Cortex of kidney (tissue), 1 donor: ENCODE data around the gene CDHR2.

Source experiments
- DNase-seq: peaks from one replicate; lab custom pipeline; 2025; lab: John Stamatoyannopoulos, UW

CDHR2 gene

GRCh38 chr5:176529741-176530141 is 19.4 kb upstream of the CDHR2 start:
- DNase-seq: no peak

- DNase-seq: no peak
These were observed 18.7 kb upstream of the CDHR2 start for GRCh38 chr5:176530393-176530982.

- DNase-seq: no peak
These were observed 17.9 kb upstream of the CDHR2 start for GRCh38 chr5:176530983-176531901.

- DNase-seq: no peak
These were observed 17.1 kb upstream of the CDHR2 start for GRCh38 chr5:176531902-176532493.

- DNase-seq: no peak
These were observed 16.3 kb upstream of the CDHR2 start for GRCh38 chr5:176532795-176533194.

GRCh38 chr5:176533390-176533789 is 15.8 kb upstream of the CDHR2 start:
- DNase-seq: no peak

GRCh38 chr5:176533894-176534611 is 15.1 kb upstream of the CDHR2 start:
- no peak for DNase-seq

- DNase-seq: no peak
These were observed 14.5 kb upstream of the CDHR2 start for GRCh38 chr5:176534640-176535039.

- no peak for DNase-seq
These were observed 14.0 kb upstream of the CDHR2 start for GRCh38 chr5:176535101-176535663.

GRCh38 chr5:176535664-176536131 is 13.4 kb upstream of the CDHR2 start:
- no peak for DNase-seq

- no peak for DNase-seq
These were observed 12.8 kb upstream of the CDHR2 start for GRCh38 chr5:176536132-176536901.

GRCh38 chr5:176536902-176537553 is 12.1 kb upstream of the CDHR2 start, which contains the start of gene RNF44:
Gene RNF44 (minus strand): TSS chr5:176537402. CDS start chr5:176532472, 4,930 bp downstream.
- peak; percentile 59 for DNase-seq

GRCh38 chr5:176537554-176538229 is 11.4 kb upstream of the CDHR2 start:
- DNase-seq: peak; percentile 86

GRCh38 chr5:176538230-176538988 is 10.7 kb upstream of the CDHR2 start:
- DNase-seq: no peak

- no peak for DNase-seq
These were observed 10.2 kb upstream of the CDHR2 start for GRCh38 chr5:176538989-176539384.

GRCh38 chr5:176540476-176540899 is 8.7 kb upstream of the CDHR2 start:
- no peak for DNase-seq

GRCh38 chr5:176540956-176541337 is 8.2 kb upstream of the CDHR2 start:
- no peak for DNase-seq

- DNase-seq: no peak
These were observed 7.6 kb upstream of the CDHR2 start for GRCh38 chr5:176541338-176542134.
